ENCODE results near the gene HS6ST2. TPM values are rescaled to one million over a fixed set of nuclear protein-coding genes. Genes with fewer than 3 reads are reported as not detected.

Gene HS6ST2
- polyA plus RNA-seq, 1 of the 3 experiments (the other 2 are of a cell fraction), result 0.05 TPM

GRCh38 chrX:132834109-132834508 is 124.3 kb downstream of the HS6ST2 start:
- H3K4me3 ChIP-seq (ENCODE audit: low read depth in 2 of 2, low read length in 1 of 2), result no peak overlapping the region
- H3K4me1 ChIP-seq (ENCODE audit: control insufficient read depth in 1 of 2, insufficient read depth in 2 of 2, low read depth in 1 of 2, low read length in 1 of 2), result peaks cover 0 to 12% of the 10 kb centered on the region in 2 experiments; a peak in 1 of 4 replicates
- no peak overlapping the region for H2AFZ ChIP-seq (ENCODE audit: low read depth)
- no peaks in the 10 kb centered on the region for H3F3A ChIP-seq (replicated peaks; ENCODE audit: insufficient read depth)
- ChIA-PET CTCF (no interaction called here), POLR2A (no interaction called here)
- no peaks in the 10 kb centered on the region for H3K9me2 ChIP-seq
- no peak for TF ChIP-seq RCOR1 (IDR thresholded peaks at IDR 0.05; ENCODE audit: low read length)
- TF ChIP-seq GATA2 (CRISPR knock-in tag; IDR thresholded peaks at IDR 0.05), result no peak
- no peak for TF ChIP-seq NRF1 (IDR thresholded peaks at IDR 0.05; ENCODE audit: low read depth, low read length)
- no peak for TF ChIP-seq YY1 (IDR thresholded peaks at IDR 0.05; ENCODE audit: low read depth)
- no peak for TF ChIP-seq USF1 (IDR thresholded peaks at IDR 0.05; ENCODE audit: borderline replicate concordance, low read depth)
- TF ChIP-seq CTCF (IDR thresholded peaks at IDR 0.05), result no peak
- no peak for TF ChIP-seq JUND (IDR thresholded peaks at IDR 0.05)
- TF ChIP-seq MAX (IDR thresholded peaks at IDR 0.05; ENCODE audit: low read depth), result no peak
- no peak for TF ChIP-seq POLR2AphosphoS5 (IDR thresholded peaks at IDR 0.05; ENCODE audit: low read depth, low read length)
- TF ChIP-seq FOSL2 (IDR thresholded peaks at IDR 0.05; ENCODE audit: borderline replicate concordance, low read depth), result no peak
- no peak for TF ChIP-seq FOXJ3 (CRISPR knock-in tag; IDR thresholded peaks at IDR 0.05)
- no peak for TF ChIP-seq ZBTB33 (IDR thresholded peaks at IDR 0.05; ENCODE audit: borderline replicate concordance, low read depth)
- no peak for TF ChIP-seq EP300 (IDR thresholded peaks at IDR 0.05; ENCODE audit: borderline replicate concordance in 1 of 2, low read depth in 1 of 2, low read length in 1 of 2)
- TF ChIP-seq MEF2A (IDR thresholded peaks at IDR 0.05; ENCODE audit: borderline replicate concordance, low read depth), result no peak
- H3K27me3 ChIP-seq (ENCODE audit: insufficient read depth), result peaks cover 3% of the 10 kb centered on the region; the same call in 1 of the 2 replicates
- H3K4me2 ChIP-seq, result no peak overlapping the region
- no peaks in the 10 kb centered on the region for H3K79me2 ChIP-seq (ENCODE audit: insufficient read depth)
- H3K9ac ChIP-seq, result no peak overlapping the region
- H4K20me1 ChIP-seq (ENCODE audit: insufficient read depth), result no peaks in the 10 kb centered on the region
- DNase-seq, result no peak
- H3K36me3 ChIP-seq (replicated peaks in 1 of 2; ENCODE audit: control insufficient read depth in 1 of 2, insufficient read depth in 2 of 2, low read length in 1 of 2), result no peaks in the 10 kb centered on the region
- H3K27ac ChIP-seq (ENCODE audit: low read depth in 2 of 2, low read length in 1 of 2), result no peak overlapping the region
- no peaks in the 10 kb centered on the region for H3K9me3 ChIP-seq
- WGBS (ENCODE audit: low lambda C conversion rate), result 46% methylated on average over 5 of the region's 5 CpGs

All from SK-N-SH (cell line).